Activated CD8-positive, alpha-beta T cell treated with anti-CD3 and anti-CD28 coated beads for 36 hours (primary cell): ENCODE results near the gene ATRAID. TPM values are rescaled to one million over a fixed set of nuclear protein-coding genes. Genes with fewer than 3 reads are reported as not detected.

Experiments used
- ATAC-seq: fragments of 200-7000 bp; cut with Tn5 transposase; one replicate; pipeline ENCODE4 v1.10.0; 2021; ENCODE audit warnings: mild to moderate bottlenecking, moderate library complexity
- CTCF ChIA-PET: fragments of 350-600 bp; sonication (Branson Sonifier 250); formaldehyde crosslinking; loops from one replicate; lab custom pipeline; 2021; ENCODE audit warnings: antibody characterized with exemption; lab: Charles Lee
- POLR2A ChIA-PET: fragments of 350-600 bp; sonication (Branson Sonifier 250); formaldehyde crosslinking; loops from one replicate; lab custom pipeline; 2021; ENCODE audit warnings: antibody characterized with exemption; lab: Charles Lee
- DNase-seq: peaks from one replicate; pipeline ENCODE4 v3.0.0-alpha.2; 2020
- H3K27ac Mint-ChIP-seq: one replicate; pipeline ENCODE4 v1.8.0; 2021; ENCODE audit warnings: mild to moderate bottlenecking, mixed read lengths
- H3K27me3 Mint-ChIP-seq: one replicate; pipeline ENCODE4 v1.8.0; 2021; ENCODE audit warnings: mixed read lengths
- H3K36me3 Mint-ChIP-seq: one replicate; pipeline ENCODE4 v1.8.0; 2021; ENCODE audit warnings: low read depth, mixed read lengths
- H3K4me1 Mint-ChIP-seq: one replicate; pipeline ENCODE4 v1.8.0; 2021; ENCODE audit warnings: low read depth, mixed read lengths
- H3K4me3 Mint-ChIP-seq: one replicate; pipeline ENCODE4 v1.8.0; 2021; ENCODE audit warnings: mild to moderate bottlenecking, moderate library complexity, mixed read lengths
- H3K9me3 Mint-ChIP-seq: one replicate; pipeline ENCODE4 v1.8.0; 2021; ENCODE audit warnings: mixed read lengths
- CTCF ChIP-seq: fragments of 200-600 bp; IDR thresholded peaks from one replicate; pipeline ENCODE4 v1.8.0; 2022; ENCODE audit warnings: antibody characterized with exemption, mild to moderate bottlenecking
- intact Hi-C: fragments of 100-400 bp; cut with micrococcal nuclease; formaldehyde crosslinking; loops from one replicate; pipeline ENCODE4 v1.10.0; 2022
- total RNA-seq, 2 experiments: library from RNA; stranded (reverse); gene quantifications; one replicate each; pipeline ENCODE4 v1.2.3, GENCODE V29; 2021

Gene ATRAID
- total RNA-seq, 2 experiments from 2014 or later, result 62.6 to 65.2 TPM

- Mint-ChIP-seq H3K27ac (no peak overlapping the region), H3K4me1 (no peaks in the 10 kb centered on the region), H3K36me3 (peaks cover 10% of the 10 kb centered on the region), H3K9me3 (no peaks in the 10 kb centered on the region), H3K27me3 (no peaks in the 10 kb centered on the region), H3K4me3 (no peak overlapping the region)
- ChIA-PET CTCF (interaction anchor here (2.0 to 2.1 kb wide), 2 partner anchors 34 to 58 kb away, joined by 4 to 6 read pairs; no protein-coding TSS in a partner anchor), POLR2A (interaction anchor here (1.4 kb wide), 1 partner anchor 9 kb away, joined by 3 read pairs; no protein-coding TSS in a partner anchor)
- DNase-seq, result no peak
- intact Hi-C loops, result no loop called here
- ATAC-seq, result no peak
- TF ChIP-seq CTCF, result no peak
These were observed 33.8 kb downstream of the ATRAID start for GRCh38 chr2:27245626-27246025.

GRCh38 chr2:27247893-27248292 lies 36.1 kb downstream of the ATRAID start:
- POLR2A ChIA-PET, result interaction anchor here (0.6 to 2.4 kb wide), 8 partner anchors 13 to 34 kb away, joined by 3 to 18 read pairs (median 4); partner anchors contain the start of gene TRIM54
- CTCF ChIA-PET, result interaction anchor here (1.9 to 7.0 kb wide), 2 partner anchors 33 to 55 kb away, joined by 12 to 122 read pairs; partner anchors contain the start of gene TRIM54
- peaks cover 2% of the 10 kb centered on the region for H3K27me3 Mint-ChIP-seq
- no peaks in the 10 kb centered on the region for H3K36me3 Mint-ChIP-seq
- DNase-seq, result no peak
- intact Hi-C loops, result loop anchor here (2.0 kb wide), 1 partner anchor 33 kb away; no protein-coding TSS in a partner anchor
- no peak overlapping the region for H3K27ac Mint-ChIP-seq
- H3K4me1 Mint-ChIP-seq, result no peaks in the 10 kb centered on the region
- H3K4me3 Mint-ChIP-seq, result no peak overlapping the region
- TF ChIP-seq CTCF, result no peak
- no peak for ATAC-seq
- H3K9me3 Mint-ChIP-seq, result no peaks in the 10 kb centered on the region

GRCh38 chr2:27249159-27249890 lies 37.5 kb downstream of the ATRAID start:
- Mint-ChIP-seq H3K4me3 (no peak overlapping the region), H3K9me3 (no peaks in the 10 kb centered on the region), H3K36me3 (no peaks in the 10 kb centered on the region), H3K4me1 (no peaks in the 10 kb centered on the region), H3K27ac (no peak overlapping the region), H3K27me3 (peaks cover 2% of the 10 kb centered on the region)
- CTCF ChIA-PET, result interaction anchor here (0.8 to 7.0 kb wide), 10 partner anchors 8 to 54 kb away, joined by 3 to 122 read pairs (median 4); partner anchors contain the start of gene TRIM54
- TF ChIP-seq CTCF, result no peak
- intact Hi-C loops, result loop anchor here (2.0 kb wide), 1 partner anchor 31 kb away; no protein-coding TSS in a partner anchor
- ATAC-seq (no peak), DNase-seq (no peak)
- POLR2A ChIA-PET, result interaction anchor here (0.6 to 2.4 kb wide), 11 partner anchors 14 to 120 kb away, joined by 3 to 18 read pairs (median 4); partner anchors contain the start of genes MPV17 and TRIM54

GRCh38 chr2:27249891-27250651 lies 38.2 kb downstream of the ATRAID start:
- H3K27ac Mint-ChIP-seq, result no peak overlapping the region
- ATAC-seq (peak; percentile 94), DNase-seq (peak; percentile 77)
- no peaks in the 10 kb centered on the region for H3K4me1 Mint-ChIP-seq
- no peaks in the 10 kb centered on the region for H3K36me3 Mint-ChIP-seq
- H3K4me3 Mint-ChIP-seq, result no peak overlapping the region
- intact Hi-C loops, result loop anchor here (2.0 kb wide), 1 partner anchor 31 kb away; no protein-coding TSS in a partner anchor
- H3K9me3 Mint-ChIP-seq, result no peaks in the 10 kb centered on the region
- TF ChIP-seq CTCF, result peak; percentile 91
- ChIA-PET POLR2A (interaction anchor here (0.6 to 2.4 kb wide), 7 partner anchors 9 to 119 kb away, joined by 3 to 18 read pairs (median 3); no protein-coding TSS in a partner anchor), CTCF (interaction anchor here (0.7 to 7.0 kb wide), 17 partner anchors 8 to 53 kb away, joined by 3 to 122 read pairs (median 4); partner anchors contain the start of gene TRIM54)
- peaks cover 9% of the 10 kb centered on the region for H3K27me3 Mint-ChIP-seq
